ENCODE measurements around the gene CNGA3. TPM values are rescaled to one million over a fixed set of nuclear protein-coding genes. Genes with fewer than 3 reads are reported as not detected.

CNGA3 gene
- total RNA-seq, 4 donors from 2014 or later, result 0.40 to 1.8 (median 1.6) TPM; not detected in 1

- no peaks in the 10 kb centered on the region for H3K9me3 ChIP-seq
- H3K27me3 ChIP-seq, result no peaks in the 10 kb centered on the region
- DNase-seq, result no peak
- no peak overlapping the region for H3K4me3 ChIP-seq
- 60 to 64% methylated on average over 2 to 4 of the region's 4 CpGs for WGBS, 2 donors (ENCODE audit: low coverage in 1 of 2)
- peaks cover 0 to 4% (median 2%) of the 10 kb centered on the region in 4 donors for H3K4me1 ChIP-seq
- TF ChIP-seq CTCF (IDR thresholded peaks at IDR 0.05) (no peak), EP300 (IDR thresholded peaks at IDR 0.05; ENCODE audit: low read depth) (no peak), POLR2A (IDR thresholded peaks at IDR 0.05) (no peak), POLR2AphosphoS5 (IDR thresholded peaks at IDR 0.05) (no peak)
- in situ Hi-C loops (cut with MboI; ENCODE audit: low pct_ligation_motif_present in 1 of 4, low pct_unique_long_range_greater_than_20kb in 1 of 4, low sequenced_read_pairs in 3 of 4) (no loop called here), intact Hi-C loops (cut with DNase I; ENCODE audit: low total_unique reads) (no loop called here)
- H3K27ac ChIP-seq, result no peak overlapping the region
- no peaks in the 10 kb centered on the region for H3K36me3 ChIP-seq
Measured at GRCh38 chr2:98436734-98437133, 90.5 kb downstream of the CNGA3 start.

- no peak overlapping the region for H3K4me3 ChIP-seq
- no peaks in the 10 kb centered on the region for H3K27me3 ChIP-seq
- no peak overlapping the region for H3K27ac ChIP-seq
- WGBS, 2 donors (ENCODE audit: low coverage in 1 of 2), result 57 to 61% methylated on average over 1 of the region's 1 CpG
- no peaks in the 10 kb centered on the region for H3K36me3 ChIP-seq
- TF ChIP-seq CTCF (IDR thresholded peaks at IDR 0.05) (no peak), EP300 (IDR thresholded peaks at IDR 0.05; ENCODE audit: low read depth) (no peak), POLR2AphosphoS5 (IDR thresholded peaks at IDR 0.05) (no peak), POLR2A (IDR thresholded peaks at IDR 0.05) (no peak)
- in situ Hi-C loops (cut with MboI; ENCODE audit: low pct_ligation_motif_present in 1 of 4, low pct_unique_long_range_greater_than_20kb in 1 of 4, low sequenced_read_pairs in 3 of 4), result no loop called here
- no peaks in the 10 kb centered on the region for H3K9me3 ChIP-seq
- intact Hi-C loops (cut with DNase I; ENCODE audit: low total_unique reads), result no loop called here
- H3K4me1 ChIP-seq, result peaks cover 0 to 13% (median 6%) of the 10 kb centered on the region in 4 donors
- no peak for DNase-seq
Measured at GRCh38 chr2:98438190-98439133, 92.2 kb downstream of the CNGA3 start.

GRCh38 chr2:98441706-98442450 is 95.6 kb downstream of the CNGA3 start:
- Histone ChIP-seq H3K36me3 (no peaks in the 10 kb centered on the region), H3K9me3 (no peaks in the 10 kb centered on the region), H3K27ac (peak overlapping the region in 2 of 4 donors; percentile 1 to 38), H3K4me1 (peaks cover 5 to 33% (median 22%) of the 10 kb centered on the region in 4 donors), H3K4me3 (no peak overlapping the region), H3K27me3 (no peaks in the 10 kb centered on the region)
- no peak for TF ChIP-seq EP300 (IDR thresholded peaks at IDR 0.05; ENCODE audit: low read depth)
- no peak for TF ChIP-seq CTCF (IDR thresholded peaks at IDR 0.05)
- no peak for TF ChIP-seq POLR2A (IDR thresholded peaks at IDR 0.05)
- TF ChIP-seq POLR2AphosphoS5 (IDR thresholded peaks at IDR 0.05), result no peak
- WGBS, 2 donors (ENCODE audit: low coverage in 1 of 2), result 38 to 61% methylated on average over 5 to 7 of the region's 7 CpGs
- peak; percentile 56 for DNase-seq
- intact Hi-C loops (cut with DNase I; ENCODE audit: low total_unique reads) (loop anchor here (10.0 kb wide), 1 partner anchor 73 kb away; no protein-coding TSS in a partner anchor), in situ Hi-C loops (cut with MboI; ENCODE audit: low pct_ligation_motif_present in 1 of 4, low pct_unique_long_range_greater_than_20kb in 1 of 4, low sequenced_read_pairs in 3 of 4) (no loop called here)

- WGBS, 2 donors (ENCODE audit: low coverage in 1 of 2), result 67 to 75% methylated on average over 4 of the region's 4 CpGs
- no peak for DNase-seq
- Histone ChIP-seq H3K27me3 (no peaks in the 10 kb centered on the region), H3K4me1 (peaks cover 5 to 39% (median 23%) of the 10 kb centered on the region in 4 donors), H3K27ac (peak overlapping the region in 2 of 4 donors; percentile 1 to 38), H3K36me3 (no peaks in the 10 kb centered on the region), H3K9me3 (no peaks in the 10 kb centered on the region), H3K4me3 (no peak overlapping the region)
- intact Hi-C loops (cut with DNase I; ENCODE audit: low total_unique reads), result loop anchor here (10.0 kb wide), 1 partner anchor 72 kb away; no protein-coding TSS in a partner anchor
- TF ChIP-seq POLR2A (IDR thresholded peaks at IDR 0.05) (no peak), CTCF (IDR thresholded peaks at IDR 0.05) (no peak), EP300 (IDR thresholded peaks at IDR 0.05; ENCODE audit: low read depth) (no peak), POLR2AphosphoS5 (IDR thresholded peaks at IDR 0.05) (no peak)
- in situ Hi-C loops (cut with MboI; ENCODE audit: low pct_ligation_motif_present in 1 of 4, low pct_unique_long_range_greater_than_20kb in 1 of 4, low sequenced_read_pairs in 3 of 4), result no loop called here
Measured at GRCh38 chr2:98442488-98442887, 96.2 kb downstream of the CNGA3 start.
